Ishikawa (cell line): Measurements from ENCODE around the gene RIPK3.

Experiments used
- EGR1 ChIP-seq: IDR thresholded peaks from 2 replicates; pipeline ENCODE4 v1.6.1; 2012
- YY1 ChIP-seq: IDR thresholded peaks from 2 replicates; pipeline ENCODE4 v1.6.1; 2012; ENCODE audit warnings: low read depth

GRCh38 chr14:24291446-24292117, 48.2 kb downstream of the RIPK3 start:
- TF ChIP-seq YY1 = no peak
- no peak for TF ChIP-seq EGR1
